Measurements from ENCODE around the gene KIF2C. TPM values are rescaled to one million over a fixed set of nuclear protein-coding genes. Genes with fewer than 3 reads are reported as not detected.

KIF2C gene
- polyA plus RNA-seq, 1 of the 3 experiments (the other 2 are of a cell fraction) = 20.7 TPM

GRCh38 chr1:44811234-44811633 lies 71.6 kb downstream of the KIF2C start (continued):
- TF ChIP-seq FOXM1 (IDR thresholded peaks at IDR 0.05; ENCODE audit: low read depth) (no peak), USF2 (IDR thresholded peaks at IDR 0.05; ENCODE audit: borderline replicate concordance, low read depth, low read length) (no peak), PBX3 (IDR thresholded peaks at IDR 0.05) (no peak), ELF1 (IDR thresholded peaks at IDR 0.05) (no peak), SMC3 (IDR thresholded peaks at IDR 0.05; ENCODE audit: low read depth, low read length) (no peak), RFX5 (IDR thresholded peaks at IDR 0.05; ENCODE audit: low read length) (no peak), EZH2phosphoT487 (IDR thresholded peaks at IDR 0.05; ENCODE audit: borderline replicate concordance, low read depth) (no peak), RXRA (IDR thresholded peaks at IDR 0.05; ENCODE audit: borderline replicate concordance, low read depth) (no peak), GATA2 (CRISPR knock-in tag; IDR thresholded peaks at IDR 0.05) (no peak), FOXJ3 (CRISPR knock-in tag; IDR thresholded peaks at IDR 0.05) (no peak), YY1 (IDR thresholded peaks at IDR 0.05; ENCODE audit: low read depth) (no peak), USF1 (IDR thresholded peaks at IDR 0.05; ENCODE audit: borderline replicate concordance, low read depth) (no peak), REST (IDR thresholded peaks at IDR 0.05; ENCODE audit: low read depth, low read length) (no peak)
